ENCODE measurements around the gene CARD10.
A peak's percentile ranks its signal among the peaks of the same experiment; 100 is the strongest.

CARD10 gene

GRCh38 chr22:37517826-37518450, 1.3 kb downstream of the CARD10 start:
- no peak for TF ChIP-seq FOXM1 (IDR thresholded peaks at IDR 0.05; ENCODE audit: borderline replicate concordance, low read depth)
- no peak for TF ChIP-seq MAX (IDR thresholded peaks at IDR 0.05)
- no peak for TF ChIP-seq EP300 (IDR thresholded peaks at IDR 0.05; ENCODE audit: borderline replicate concordance)
- no peak for TF ChIP-seq CEBPB (IDR thresholded peaks at IDR 0.05)
- no peak for TF ChIP-seq REST (IDR thresholded peaks at IDR 0.05; ENCODE audit: low read depth)
- TF ChIP-seq, protein P1, sequence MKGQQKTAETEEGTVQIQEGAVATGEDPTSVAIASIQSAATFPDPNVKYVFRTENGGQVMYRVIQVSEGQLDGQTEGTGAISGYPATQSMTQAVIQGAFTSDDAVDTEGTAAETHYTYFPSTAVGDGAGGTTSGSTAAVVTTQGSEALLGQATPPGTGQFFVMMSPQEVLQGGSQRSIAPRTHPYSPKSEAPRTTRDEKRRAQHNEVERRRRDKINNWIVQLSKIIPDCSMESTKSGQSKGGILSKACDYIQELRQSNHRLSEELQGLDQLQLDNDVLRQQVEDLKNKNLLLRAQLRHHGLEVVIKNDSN (IDR thresholded peaks at IDR 0.05): no peak
- TF ChIP-seq CREB1 (IDR thresholded peaks at IDR 0.05; ENCODE audit: low read depth): no peak
- TF ChIP-seq YY1 (IDR thresholded peaks at IDR 0.05; ENCODE audit: low read depth): no peak
- no peak for TF ChIP-seq TAF1 (IDR thresholded peaks at IDR 0.05; ENCODE audit: low read depth)
- TF ChIP-seq TEAD4 (IDR thresholded peaks at IDR 0.05): no peak
- TF ChIP-seq RAD21 (IDR thresholded peaks at IDR 0.05; ENCODE audit: low read depth): no peak
- no peak for TF ChIP-seq TCF12 (IDR thresholded peaks at IDR 0.05; ENCODE audit: low read depth)
- no peak for TF ChIP-seq NFIC (IDR thresholded peaks at IDR 0.05)
- TF ChIP-seq ZBTB7A (IDR thresholded peaks at IDR 0.05; ENCODE audit: low read depth): no peak

GRCh38 chr22:37516456-37516855, 2.8 kb downstream of the CARD10 start:
- TF ChIP-seq, protein P1 (IDR thresholded peaks at IDR 0.05): no peak
- TF ChIP-seq YY1 (IDR thresholded peaks at IDR 0.05; ENCODE audit: low read depth) (no peak), EGR1 (IDR thresholded peaks at IDR 0.05) (no peak), EP300 (IDR thresholded peaks at IDR 0.05; ENCODE audit: borderline replicate concordance) (no peak), TCF12 (IDR thresholded peaks at IDR 0.05; ENCODE audit: low read depth) (no peak), CEBPB (IDR thresholded peaks at IDR 0.05) (no peak)

- TF ChIP-seq, protein P1 (IDR thresholded peaks at IDR 0.05): no peak
- TF ChIP-seq EP300 (IDR thresholded peaks at IDR 0.05; ENCODE audit: borderline replicate concordance) (no peak), CREB1 (IDR thresholded peaks at IDR 0.05; ENCODE audit: low read depth) (no peak), FOXM1 (IDR thresholded peaks at IDR 0.05; ENCODE audit: borderline replicate concordance, low read depth) (no peak), MAX (IDR thresholded peaks at IDR 0.05) (no peak), TEAD4 (IDR thresholded peaks at IDR 0.05) (no peak), TCF12 (IDR thresholded peaks at IDR 0.05; ENCODE audit: low read depth) (no peak), NFIC (IDR thresholded peaks at IDR 0.05) (no peak), REST (IDR thresholded peaks at IDR 0.05; ENCODE audit: low read depth) (no peak), RAD21 (IDR thresholded peaks at IDR 0.05; ENCODE audit: low read depth) (no peak), TAF1 (IDR thresholded peaks at IDR 0.05; ENCODE audit: low read depth) (no peak), CEBPB (IDR thresholded peaks at IDR 0.05) (no peak), YY1 (IDR thresholded peaks at IDR 0.05; ENCODE audit: low read depth) (no peak), EGR1 (IDR thresholded peaks at IDR 0.05) (no peak), ZBTB7A (IDR thresholded peaks at IDR 0.05; ENCODE audit: low read depth) (no peak)
Measured at GRCh38 chr22:37515901-37516300, 3.3 kb downstream of the CARD10 start.

DNA sequence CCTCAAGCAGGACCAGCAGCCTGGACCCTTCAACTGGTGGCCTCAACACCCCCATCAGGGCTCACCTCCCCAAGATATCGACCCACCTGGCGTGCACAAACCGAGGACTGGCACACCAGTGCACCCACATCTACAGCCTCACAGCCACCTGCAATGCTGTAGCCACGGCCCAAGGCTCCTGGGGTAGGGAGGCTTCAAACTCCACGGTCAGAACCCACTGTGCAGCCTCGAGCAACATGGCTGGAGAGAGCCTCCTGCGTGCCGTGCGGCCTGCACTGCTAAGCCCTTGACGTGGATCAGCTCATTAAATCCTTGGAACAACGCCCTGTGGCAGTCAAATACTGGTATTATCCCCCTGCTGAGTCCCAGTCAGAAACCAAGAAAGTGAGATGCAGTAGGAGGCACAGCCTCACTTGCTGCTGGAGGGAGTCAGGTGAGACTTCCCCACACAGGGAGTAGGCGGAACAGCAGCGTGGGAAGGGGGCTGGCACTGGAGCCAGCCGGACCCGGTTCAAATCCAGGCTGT, 4.6 kb downstream of the CARD10 start:
- TF ChIP-seq YY1 (IDR thresholded peaks at IDR 0.05; ENCODE audit: low read depth) (peak; percentile 41; the same call in 1 of the 2 replicates), TCF12 (IDR thresholded peaks at IDR 0.05; ENCODE audit: low read depth) (peak; percentile 57; the same call in 1 of the 2 replicates), EGR1 (IDR thresholded peaks at IDR 0.05) (peak; percentile 73), FOXM1 (IDR thresholded peaks at IDR 0.05; ENCODE audit: borderline replicate concordance, low read depth) (no peak), MAX (IDR thresholded peaks at IDR 0.05) (peak; percentile 89), EP300 (IDR thresholded peaks at IDR 0.05; ENCODE audit: borderline replicate concordance) (peak; percentile 78), TAF1 (IDR thresholded peaks at IDR 0.05; ENCODE audit: low read depth) (no peak), TEAD4 (IDR thresholded peaks at IDR 0.05) (peak; percentile 48), CEBPB (IDR thresholded peaks at IDR 0.05) (no peak), ZBTB7A (IDR thresholded peaks at IDR 0.05; ENCODE audit: low read depth) (no peak), CREB1 (IDR thresholded peaks at IDR 0.05; ENCODE audit: low read depth) (no peak), REST (IDR thresholded peaks at IDR 0.05; ENCODE audit: low read depth) (no peak), RAD21 (IDR thresholded peaks at IDR 0.05; ENCODE audit: low read depth) (no peak), NFIC (IDR thresholded peaks at IDR 0.05) (peak; percentile 83)
- TF ChIP-seq, protein P1 (IDR thresholded peaks at IDR 0.05): peak; percentile 31; the same call in 1 of the 2 replicates
